HepG2 (cell line): ENCODE measurements around the gene CNPY4. TPM values are rescaled to one million over a fixed set of nuclear protein-coding genes. Genes with fewer than 3 reads are reported as not detected.

Experiments
- DMAP1 ChIP-seq: IDR thresholded peaks from 2 replicates; pipeline ENCODE4 v1.6.1; 2016
- JDP2 ChIP-seq: sonication (generic); formaldehyde crosslinking; IDR thresholded peaks from 2 replicates; pipeline ENCODE4 v1.8.1; 2022; ENCODE audit warnings: missing genetic modification reagents, borderline replicate concordance
- NFIB ChIP-seq: sonication (generic); formaldehyde crosslinking; IDR thresholded peaks from 2 replicates; pipeline ENCODE4 v1.9.0; 2021; ENCODE audit warnings: missing genetic modification reagents, mild to moderate bottlenecking, borderline replicate concordance
- PHB2 ChIP-seq: fragments of 450-650 bp; IDR thresholded peaks from 2 replicates; pipeline ENCODE4 v1.6.1; 2018; ENCODE audit not compliant: partially characterized antibody
- PITX1 ChIP-seq: sonication (generic); formaldehyde crosslinking; IDR thresholded peaks from 2 replicates; pipeline ENCODE4 v1.5.1; 2020; ENCODE audit warnings: mild to moderate bottlenecking, missing genetic modification reagents
- TBX2 ChIP-seq: sonication (generic); formaldehyde crosslinking; IDR thresholded peaks from 2 replicates; pipeline ENCODE4 v1.5.0; 2020; ENCODE audit warnings: missing genetic modification reagents, mild to moderate bottlenecking, borderline replicate concordance
- THAP11 ChIP-seq: IDR thresholded peaks from 2 replicates; pipeline ENCODE4 v1.6.1; 2016; ENCODE audit warnings: missing biosample characterization, missing genetic modification reagents
- THAP9 ChIP-seq: sonication (generic); formaldehyde crosslinking; IDR thresholded peaks from 2 replicates; pipeline ENCODE4; 2020; ENCODE audit warnings: missing genetic modification reagents, mild to moderate bottlenecking, borderline replicate concordance
- THYN1 ChIP-seq: sonication (generic); formaldehyde crosslinking; IDR thresholded peaks from 2 replicates; pipeline ENCODE4 v1.8.1; 2023; ENCODE audit warnings: low read depth, mild to moderate bottlenecking, moderate library complexity, missing genetic modification reagents, borderline replicate concordance
- ZBTB42 ChIP-seq: sonication (generic); formaldehyde crosslinking; IDR thresholded peaks from 2 replicates; pipeline ENCODE4 v1.5.0; 2020; ENCODE audit warnings: mild to moderate bottlenecking, missing genetic modification reagents
- ZFP82 ChIP-seq: sonication (generic); formaldehyde crosslinking; IDR thresholded peaks from 2 replicates; pipeline ENCODE4 v1.5.1; 2020; ENCODE audit warnings: mild to moderate bottlenecking, missing genetic modification reagents, borderline replicate concordance
- ZNF101 ChIP-seq: sonication (generic); formaldehyde crosslinking; IDR thresholded peaks from 2 replicates; pipeline ENCODE4 v1.4.0; 2020; ENCODE audit warnings: mild to moderate bottlenecking, low read depth, missing genetic modification reagents, borderline replicate concordance
- ZNF30 ChIP-seq: sonication (generic); formaldehyde crosslinking; IDR thresholded peaks from 2 replicates; pipeline ENCODE4 v1.5.0; 2020; ENCODE audit warnings: mild to moderate bottlenecking, missing genetic modification reagents
- polyA plus RNA-seq, 8 experiments: library from polyadenylated mRNA; depleted of rRNA in 3 of 8; stranded (reverse) in 7 of 8; unstranded in 1 of 8; fragments of >200 nt; fragmentation: Illumina TruSeq in 4 of 8; extraction: Trizol in 4 of 8; gene quantifications; 2 replicates each; pipeline versions ENCODE4 v1.2.1 to v1.2.3, GENCODE V29; 2011 to 2016; ENCODE audit warnings: low read depth in 4 of 8, missing spikeins in 1 of 8, mixed read lengths in 1 of 8; ENCODE audit not compliant: insufficient read depth in 1 of 8
- total RNA-seq, 5 experiments: library from RNA; depleted of rRNA; stranded (reverse); fragments of >200 nt; fragmentation: Illumina TruSeq; extraction: Trizol; gene quantifications; 2 replicates each; pipeline ENCODE4 v1.2.3, GENCODE V29; 2016; ENCODE audit warnings: low read depth in 1 of 5
- TF ChIP-seq, protein P1 (sequence below): sonication (generic); formaldehyde crosslinking; IDR thresholded peaks from 2 replicates; pipeline ENCODE4 v1.5.0; 2020; ENCODE audit warnings: mild to moderate bottlenecking, missing genetic modification reagents, moderate library complexity
- TF ChIP-seq, protein P2 (sequence below): sonication (generic); formaldehyde crosslinking; IDR thresholded peaks from 2 replicates; pipeline ENCODE4 v1.5.0; 2020; ENCODE audit warnings: missing genetic modification reagents
- TF ChIP-seq, protein P3 (sequence below): sonication (generic); formaldehyde crosslinking; conservative IDR thresholded peaks from 2 replicates; pipeline ENCODE4 v1.4.0; 2020; ENCODE audit warnings: missing genetic modification reagents
- TF ChIP-seq, protein P4 (sequence below): sonication (generic); formaldehyde crosslinking; IDR thresholded peaks from 2 replicates; pipeline ENCODE4 v1.4.0; 2020; ENCODE audit warnings: mild to moderate bottlenecking, low read depth, missing genetic modification reagents
- TF ChIP-seq, protein P5 (sequence below): sonication (generic); formaldehyde crosslinking; IDR thresholded peaks from 2 replicates; pipeline ENCODE4 v1.8.0; 2022; ENCODE audit warnings: missing genetic modification reagents, mild to moderate bottlenecking, moderate library complexity, borderline replicate concordance

CNPY4 gene
- total and polyA plus RNA-seq, 2 of the 13 experiments (the other 11 are each of a cell fraction or from before 2014, with no cell fraction given) = 6.2 to 12.7 TPM

DNA sequence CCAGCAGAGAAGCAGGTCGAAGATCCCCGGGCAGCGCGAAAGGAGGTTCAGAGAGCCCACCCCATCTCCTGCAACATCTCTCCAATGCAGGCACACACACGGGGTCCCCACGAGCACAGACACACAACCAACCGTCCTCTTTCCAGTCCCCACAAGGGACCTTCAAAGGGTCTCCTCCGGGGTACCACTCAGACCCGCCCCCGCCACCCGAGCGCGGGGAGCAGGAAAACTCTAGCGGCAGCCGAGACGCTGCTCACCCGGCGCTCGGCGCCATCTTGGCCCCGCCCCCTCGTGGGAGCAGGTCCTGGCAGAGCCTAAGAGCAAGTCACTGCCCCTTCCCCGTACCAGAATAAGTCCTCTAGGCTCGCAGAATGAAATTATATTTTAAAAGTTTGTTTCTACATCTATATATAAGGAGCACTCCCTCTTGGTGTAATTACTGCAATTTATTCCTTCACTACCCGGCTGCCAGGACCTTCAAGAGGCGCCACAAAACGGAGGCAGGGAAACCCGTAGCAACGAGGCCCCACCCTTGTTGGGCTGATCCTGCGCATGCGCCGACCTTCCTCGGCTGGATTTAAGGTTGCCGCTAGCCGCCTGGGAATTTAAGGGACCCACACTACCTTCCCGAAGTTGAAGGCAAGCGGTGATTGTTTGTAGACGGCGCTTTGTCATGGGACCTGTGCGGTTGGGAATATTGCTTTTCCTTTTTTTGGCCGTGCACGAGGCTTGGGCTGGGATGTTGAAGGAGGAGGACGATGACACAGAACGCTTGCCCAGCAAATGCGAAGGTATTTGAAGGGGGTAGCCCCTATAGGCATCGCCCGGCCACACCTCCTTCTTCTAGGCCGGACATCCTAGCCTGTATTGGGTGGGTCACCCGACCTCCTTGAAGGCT is at the start of gene CNPY4, which contains the start of gene TAF6 (continued):
- no peak for TF ChIP-seq NFIB (CRISPR knock-in tag)
- peak; percentile 48; the same call in 1 of the 2 replicates for TF ChIP-seq THAP11
- TF ChIP-seq PHB2 = no peak
- TF ChIP-seq, protein P1, sequence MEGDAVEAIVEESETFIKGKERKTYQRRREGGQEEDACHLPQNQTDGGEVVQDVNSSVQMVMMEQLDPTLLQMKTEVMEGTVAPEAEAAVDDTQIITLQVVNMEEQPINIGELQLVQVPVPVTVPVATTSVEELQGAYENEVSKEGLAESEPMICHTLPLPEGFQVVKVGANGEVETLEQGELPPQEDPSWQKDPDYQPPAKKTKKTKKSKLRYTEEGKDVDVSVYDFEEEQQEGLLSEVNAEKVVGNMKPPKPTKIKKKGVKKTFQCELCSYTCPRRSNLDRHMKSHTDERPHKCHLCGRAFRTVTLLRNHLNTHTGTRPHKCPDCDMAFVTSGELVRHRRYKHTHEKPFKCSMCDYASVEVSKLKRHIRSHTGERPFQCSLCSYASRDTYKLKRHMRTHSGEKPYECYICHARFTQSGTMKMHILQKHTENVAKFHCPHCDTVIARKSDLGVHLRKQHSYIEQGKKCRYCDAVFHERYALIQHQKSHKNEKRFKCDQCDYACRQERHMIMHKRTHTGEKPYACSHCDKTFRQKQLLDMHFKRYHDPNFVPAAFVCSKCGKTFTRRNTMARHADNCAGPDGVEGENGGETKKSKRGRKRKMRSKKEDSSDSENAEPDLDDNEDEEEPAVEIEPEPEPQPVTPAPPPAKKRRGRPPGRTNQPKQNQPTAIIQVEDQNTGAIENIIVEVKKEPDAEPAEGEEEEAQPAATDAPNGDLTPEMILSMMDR = no peak
- TF ChIP-seq, protein P2, sequence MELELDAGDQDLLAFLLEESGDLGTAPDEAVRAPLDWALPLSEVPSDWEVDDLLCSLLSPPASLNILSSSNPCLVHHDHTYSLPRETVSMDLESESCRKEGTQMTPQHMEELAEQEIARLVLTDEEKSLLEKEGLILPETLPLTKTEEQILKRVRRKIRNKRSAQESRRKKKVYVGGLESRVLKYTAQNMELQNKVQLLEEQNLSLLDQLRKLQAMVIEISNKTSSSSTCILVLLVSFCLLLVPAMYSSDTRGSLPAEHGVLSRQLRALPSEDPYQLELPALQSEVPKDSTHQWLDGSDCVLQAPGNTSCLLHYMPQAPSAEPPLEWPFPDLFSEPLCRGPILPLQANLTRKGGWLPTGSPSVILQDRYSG (CRISPR knock-in tag) = peak; percentile 72
- TF ChIP-seq THAP9 (CRISPR knock-in tag) = peak; percentile 53; the same call in 1 of the 2 replicates
- peak; percentile 60 for TF ChIP-seq TBX2 (CRISPR knock-in tag)
- TF ChIP-seq, protein P3, sequence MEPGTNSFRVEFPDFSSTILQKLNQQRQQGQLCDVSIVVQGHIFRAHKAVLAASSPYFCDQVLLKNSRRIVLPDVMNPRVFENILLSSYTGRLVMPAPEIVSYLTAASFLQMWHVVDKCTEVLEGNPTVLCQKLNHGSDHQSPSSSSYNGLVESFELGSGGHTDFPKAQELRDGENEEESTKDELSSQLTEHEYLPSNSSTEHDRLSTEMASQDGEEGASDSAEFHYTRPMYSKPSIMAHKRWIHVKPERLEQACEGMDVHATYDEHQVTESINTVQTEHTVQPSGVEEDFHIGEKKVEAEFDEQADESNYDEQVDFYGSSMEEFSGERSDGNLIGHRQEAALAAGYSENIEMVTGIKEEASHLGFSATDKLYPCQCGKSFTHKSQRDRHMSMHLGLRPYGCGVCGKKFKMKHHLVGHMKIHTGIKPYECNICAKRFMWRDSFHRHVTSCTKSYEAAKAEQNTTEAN = peak; percentile 83
- TF ChIP-seq, protein P4, sequence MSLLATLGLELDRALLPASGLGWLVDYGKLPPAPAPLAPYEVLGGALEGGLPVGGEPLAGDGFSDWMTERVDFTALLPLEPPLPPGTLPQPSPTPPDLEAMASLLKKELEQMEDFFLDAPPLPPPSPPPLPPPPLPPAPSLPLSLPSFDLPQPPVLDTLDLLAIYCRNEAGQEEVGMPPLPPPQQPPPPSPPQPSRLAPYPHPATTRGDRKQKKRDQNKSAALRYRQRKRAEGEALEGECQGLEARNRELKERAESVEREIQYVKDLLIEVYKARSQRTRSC = no peak
- TF ChIP-seq THYN1 (CRISPR knock-in tag) = no peak
- no peak for TF ChIP-seq ZNF30 (CRISPR knock-in tag)
- no peak; the same call in 1 of the 2 replicates for TF ChIP-seq JDP2 (CRISPR knock-in tag)
- TF ChIP-seq ZFP82 (CRISPR knock-in tag) = no peak
- TF ChIP-seq, protein P5, sequence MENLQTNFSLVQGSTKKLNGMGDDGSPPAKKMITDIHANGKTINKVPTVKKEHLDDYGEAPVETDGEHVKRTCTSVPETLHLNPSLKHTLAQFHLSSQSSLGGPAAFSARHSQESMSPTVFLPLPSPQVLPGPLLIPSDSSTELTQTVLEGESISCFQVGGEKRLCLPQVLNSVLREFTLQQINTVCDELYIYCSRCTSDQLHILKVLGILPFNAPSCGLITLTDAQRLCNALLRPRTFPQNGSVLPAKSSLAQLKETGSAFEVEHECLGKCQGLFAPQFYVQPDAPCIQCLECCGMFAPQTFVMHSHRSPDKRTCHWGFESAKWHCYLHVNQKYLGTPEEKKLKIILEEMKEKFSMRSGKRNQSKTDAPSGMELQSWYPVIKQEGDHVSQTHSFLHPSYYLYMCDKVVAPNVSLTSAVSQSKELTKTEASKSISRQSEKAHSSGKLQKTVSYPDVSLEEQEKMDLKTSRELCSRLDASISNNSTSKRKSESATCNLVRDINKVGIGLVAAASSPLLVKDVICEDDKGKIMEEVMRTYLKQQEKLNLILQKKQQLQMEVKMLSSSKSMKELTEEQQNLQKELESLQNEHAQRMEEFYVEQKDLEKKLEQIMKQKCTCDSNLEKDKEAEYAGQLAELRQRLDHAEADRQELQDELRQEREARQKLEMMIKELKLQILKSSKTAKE (CRISPR knock-in tag) = no peak
- TF ChIP-seq ZBTB42 (CRISPR knock-in tag) = no peak
- TF ChIP-seq ZNF101 (CRISPR knock-in tag) = no peak
- TF ChIP-seq DMAP1 (CRISPR knock-in tag) = peak; percentile 76; the same call in 1 of the 2 replicates
- TF ChIP-seq PITX1 = no peak
